Activated T-cell treated with anti-CD3 and anti-CD28 coated beads, Interleukin-2, amount 50 U/mL, for 48 hours (primary cell): ENCODE measurements around the gene BAHCC1.
A peak's percentile ranks its signal among the peaks of the same experiment; 100 is the strongest.
"Not testable (repeated sequence)": the region's sequence is repeated elsewhere in the genome, so short reads cannot be mapped to it uniquely, and the experiment has no call there.

Source experiments
- DNase-seq, 2 experiments: peaks; one replicate each; pipeline ENCODE4 v3.0.0-alpha.2; 2020

BAHCC1 gene

DNA sequence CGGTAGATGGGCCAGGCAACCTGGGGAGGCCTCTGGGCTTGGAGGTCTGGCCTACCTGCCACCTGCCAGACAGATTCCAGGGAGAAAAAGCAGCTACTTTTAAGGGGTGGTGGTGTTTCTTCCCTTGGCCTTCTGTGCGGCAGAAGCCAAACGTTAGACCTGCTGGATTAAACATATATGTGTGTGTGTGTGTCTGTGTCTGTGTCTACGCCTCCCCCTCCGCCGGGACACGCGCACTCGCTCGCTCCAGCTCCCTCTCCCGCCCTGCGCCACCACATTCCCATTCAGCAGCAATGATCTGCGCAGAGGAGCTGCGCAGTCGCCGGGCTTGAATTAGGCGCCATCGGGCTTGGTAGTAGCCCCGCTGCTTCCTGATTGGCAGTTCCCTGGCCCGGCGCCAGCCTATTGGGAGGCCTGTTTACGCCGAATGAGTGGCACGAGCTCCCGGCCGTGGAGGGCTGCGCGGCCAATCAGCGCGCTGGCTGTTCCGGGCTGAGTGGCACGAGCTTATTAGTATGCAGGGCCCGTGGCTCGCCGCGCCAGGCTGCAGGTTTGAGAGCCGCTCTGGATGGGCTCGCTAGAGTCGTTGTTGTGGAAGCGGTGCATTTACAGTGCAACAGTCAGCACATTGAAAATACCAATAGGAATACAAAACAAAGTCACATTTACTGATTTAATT is at the start of gene BAHCC1:
Gene BAHCC1 (plus strand): TSS at position 537 of the 679 bp plus-strand sequence. CDS start 4,283 bp downstream, outside the sequence.
- peak; percentile 95 for DNase-seq

DNA sequence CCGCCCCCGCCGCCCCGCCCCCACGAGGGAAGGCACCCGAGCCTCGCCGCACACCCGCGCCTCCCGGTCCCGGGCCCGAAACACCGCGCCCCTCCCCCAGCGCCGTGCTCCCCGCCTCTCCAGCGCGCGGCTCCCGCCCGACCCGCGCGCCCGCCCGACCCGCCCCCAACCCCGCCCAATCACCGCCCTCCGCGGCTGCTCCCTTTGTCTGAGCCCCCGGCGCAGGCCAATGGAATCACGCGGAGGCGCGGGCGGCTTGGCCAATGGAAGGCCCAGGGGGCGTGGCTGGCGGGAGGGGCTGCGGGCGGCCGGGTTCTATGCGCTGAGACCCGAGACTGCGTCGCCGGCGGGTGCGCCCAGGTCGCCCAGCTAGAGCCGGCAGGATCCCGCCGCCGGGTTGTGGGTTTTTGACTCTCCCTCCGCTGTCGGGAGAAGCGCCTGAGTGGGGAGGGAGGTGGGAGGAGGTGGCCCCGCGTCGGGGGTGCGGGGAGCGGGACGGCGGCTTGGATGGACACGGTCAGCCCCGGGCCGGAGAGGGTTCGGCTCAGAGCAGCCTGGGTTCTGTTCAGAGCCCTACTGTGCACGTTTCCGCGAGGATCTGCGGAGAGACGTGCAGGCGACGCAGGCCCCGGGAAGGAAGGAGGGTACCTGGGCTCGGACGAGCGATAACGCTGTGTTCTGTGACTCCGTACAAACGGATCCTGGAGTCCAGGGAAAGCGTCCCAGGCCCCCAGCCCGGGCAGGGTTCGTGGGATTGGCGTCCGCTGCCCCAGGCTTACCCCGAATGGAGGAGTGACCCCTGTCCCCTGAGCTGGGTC is 49.0 kb upstream of the BAHCC1 start:
- peak; percentile 96 to 97 for DNase-seq

DNA sequence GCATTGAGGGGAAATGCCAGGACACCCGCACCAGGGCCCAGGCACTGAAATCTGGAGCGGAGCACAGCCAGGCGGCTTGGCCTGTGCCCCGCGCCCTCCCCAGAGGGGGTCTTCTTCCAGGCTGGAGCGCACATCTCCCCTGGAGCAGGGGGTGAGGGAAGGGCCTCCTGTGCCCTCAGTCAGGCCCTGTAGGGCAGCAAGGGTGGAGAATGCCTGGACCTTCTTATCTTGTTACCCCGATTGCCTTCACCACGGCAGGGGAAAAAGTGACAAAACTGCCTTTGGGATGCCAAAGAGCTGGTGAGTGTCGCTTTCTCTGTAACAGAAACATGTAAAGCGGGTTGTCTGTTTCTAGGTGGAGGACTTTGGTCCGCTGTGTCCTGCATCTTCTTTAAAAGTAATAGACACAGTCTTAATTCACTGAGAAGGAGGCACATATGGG is 48.3 kb upstream of the BAHCC1 start:
- no peak for DNase-seq

DNA sequence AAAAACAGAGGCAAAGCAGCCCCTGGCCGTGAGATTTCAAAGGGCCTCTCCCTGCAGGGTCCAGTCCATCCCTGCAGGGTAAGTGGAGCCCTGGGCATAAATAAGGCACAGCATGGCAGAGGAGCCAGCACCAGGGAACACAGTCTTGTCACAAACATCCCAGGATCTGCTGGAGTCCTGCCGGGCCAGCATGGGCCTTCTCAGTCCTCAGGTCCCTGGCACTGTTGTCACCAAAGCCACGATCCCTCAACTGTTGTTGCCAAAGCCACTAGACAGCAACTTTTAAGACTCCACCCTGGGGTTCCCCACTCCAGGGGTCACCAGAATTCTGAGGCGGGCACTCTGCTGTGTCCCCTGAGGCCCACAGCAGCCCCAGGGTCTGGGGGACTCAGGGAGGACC is 47.8 kb upstream of the BAHCC1 start:
- no peak for DNase-seq

DNA sequence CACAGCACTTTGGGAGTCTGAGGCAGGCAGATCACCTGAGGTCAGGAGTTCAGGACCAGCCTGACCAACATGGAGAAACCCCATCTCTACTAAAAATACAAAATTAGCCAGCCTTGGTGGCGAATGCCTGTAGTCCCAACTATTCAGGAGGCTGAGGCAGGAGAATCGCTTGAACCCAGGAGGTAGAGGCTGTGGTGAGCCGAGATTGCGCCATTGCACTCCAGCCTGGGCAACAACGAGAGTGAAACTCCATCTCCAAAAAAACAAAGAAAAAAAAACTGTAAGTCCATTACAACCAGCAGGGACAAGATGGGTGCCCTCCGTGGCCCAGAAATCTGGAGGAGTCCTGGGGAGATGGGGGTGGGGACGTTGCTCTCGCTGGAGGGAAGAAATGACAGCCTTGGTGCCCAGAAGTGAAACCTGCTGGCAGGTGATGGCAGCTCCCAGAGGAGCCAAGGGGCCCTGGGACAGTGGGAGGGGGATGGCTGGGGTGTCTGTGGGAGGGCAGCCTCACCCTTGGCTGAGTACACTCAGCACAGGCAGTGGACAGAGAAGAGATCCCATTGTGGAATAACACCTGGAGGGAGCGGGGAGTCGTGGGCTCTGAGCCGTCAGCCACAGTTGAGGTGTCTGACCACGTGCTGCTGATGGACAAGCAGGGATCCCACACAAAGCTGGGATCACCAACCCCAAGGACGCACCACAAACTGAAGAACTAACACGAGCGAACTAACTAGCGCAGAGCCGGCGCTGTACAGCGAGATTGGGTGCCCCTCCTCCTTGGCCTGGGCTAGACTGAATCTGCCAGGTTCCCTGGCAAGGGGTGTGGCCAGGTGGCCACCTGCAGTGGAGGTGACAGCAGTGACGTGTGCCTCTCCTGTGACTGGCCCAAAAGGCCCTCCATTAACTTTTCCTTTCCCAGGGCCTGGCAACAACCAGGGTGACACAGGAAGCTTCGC is 46.9 kb upstream of the BAHCC1 start:
- no peak for DNase-seq

DNA sequence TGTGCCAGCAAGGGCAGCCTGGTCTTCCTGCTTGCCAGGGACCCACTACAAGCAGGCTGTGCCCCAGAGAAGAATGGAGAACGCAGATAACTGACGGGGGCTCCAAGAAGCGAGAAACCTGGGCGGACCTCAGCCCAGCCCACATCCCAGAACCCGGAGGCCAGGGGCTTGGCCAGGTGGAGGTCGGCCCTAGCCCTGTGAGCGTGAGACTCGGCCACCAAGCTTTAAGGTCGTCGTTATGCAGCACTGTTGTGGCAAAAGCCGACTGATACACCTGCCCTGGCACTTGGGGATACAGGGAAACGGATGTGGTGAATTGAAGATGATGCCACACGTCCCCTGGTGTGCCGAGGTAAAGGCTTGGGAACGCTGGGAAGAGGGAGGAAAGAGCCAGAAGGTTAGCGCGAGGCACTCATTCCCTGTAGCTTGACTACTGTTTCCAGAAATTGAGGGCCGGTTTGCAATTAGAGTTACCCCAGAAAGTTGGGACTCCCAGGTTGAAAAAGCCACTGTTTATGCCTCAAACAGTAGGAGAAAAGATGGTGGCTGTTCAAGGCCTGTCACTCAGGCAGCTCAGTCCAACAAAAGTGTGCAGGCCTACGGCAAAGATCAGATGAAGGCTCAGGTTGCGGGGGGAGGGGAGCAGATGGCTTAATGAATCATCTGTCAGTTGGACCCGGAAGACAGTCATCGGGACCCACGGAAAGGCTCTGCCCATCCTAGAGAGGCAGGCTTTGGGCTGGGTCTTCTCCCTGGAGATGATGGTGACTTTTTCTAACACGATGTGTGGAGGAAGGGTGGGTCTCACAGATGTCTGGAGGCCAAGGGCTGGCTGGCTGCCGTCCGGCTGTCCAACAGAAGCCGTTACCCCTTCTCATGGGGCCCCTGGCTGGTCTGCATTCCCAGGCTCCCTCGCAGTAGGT is 45.6 kb upstream of the BAHCC1 start:
- no peak for DNase-seq

DNA sequence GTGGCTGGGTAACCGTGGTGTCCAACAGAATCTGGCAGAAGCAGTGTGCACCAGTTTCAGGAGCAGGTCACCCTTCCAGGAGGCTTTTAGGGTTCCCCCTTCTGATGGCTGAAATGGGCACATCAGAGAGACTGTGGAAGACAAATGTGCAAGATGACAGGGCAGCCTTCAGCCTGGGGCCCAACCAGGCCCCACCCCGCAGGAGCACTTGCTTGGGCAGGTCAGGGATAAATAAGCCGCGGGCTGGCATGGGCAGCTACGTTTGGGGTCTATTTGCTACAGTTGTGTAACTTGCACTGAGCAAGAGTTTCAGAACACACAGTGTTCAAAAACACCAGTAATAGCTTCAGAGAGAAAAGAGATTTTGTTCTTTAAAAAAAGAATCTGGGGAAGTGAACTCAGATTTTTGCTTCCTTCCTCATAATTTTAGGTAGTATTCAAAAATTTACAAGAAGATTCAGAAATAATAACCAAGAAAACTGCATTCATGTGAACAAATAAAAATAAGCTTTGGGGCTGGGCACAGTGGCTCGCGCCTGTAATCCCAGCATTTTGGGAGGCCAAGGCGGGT is 44.9 kb upstream of the BAHCC1 start:
- no peak for DNase-seq

DNA sequence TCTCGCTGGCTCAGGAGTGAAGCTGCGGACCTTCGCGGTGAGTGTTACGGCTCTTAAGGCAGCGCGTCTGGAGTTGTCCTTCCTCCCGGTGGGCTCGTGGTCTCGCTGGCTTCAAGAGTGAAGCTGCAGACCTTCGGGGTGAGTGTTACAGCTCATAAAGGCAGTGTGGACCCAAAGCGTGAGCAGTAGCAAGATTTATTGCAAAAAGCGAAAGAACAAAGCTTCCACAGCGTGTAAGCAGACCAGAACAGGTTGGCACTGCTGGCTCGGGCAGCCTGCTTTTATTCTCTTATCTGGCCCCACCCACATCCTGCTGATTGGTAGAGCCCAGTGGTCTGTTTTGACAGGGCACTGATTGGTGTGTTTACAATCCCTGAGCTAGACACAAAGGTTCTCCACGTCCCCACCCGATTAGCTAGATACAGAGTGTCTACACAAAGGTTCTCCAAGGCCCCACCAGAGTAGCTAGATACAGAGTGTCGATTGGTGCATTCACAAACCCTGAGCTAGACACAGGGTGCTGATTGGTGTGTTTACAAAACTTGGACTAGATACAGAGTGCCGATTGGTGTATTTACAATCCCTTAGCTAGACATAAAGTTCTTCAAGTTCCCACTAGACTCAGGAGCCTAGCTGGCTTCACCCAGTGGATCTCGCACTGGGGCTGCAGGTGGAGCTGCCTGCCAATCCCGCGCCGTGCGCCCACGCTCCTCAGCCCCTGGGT is 43.8 kb upstream of the BAHCC1 start:
- DNase-seq = not testable (repeated sequence)

DNA sequence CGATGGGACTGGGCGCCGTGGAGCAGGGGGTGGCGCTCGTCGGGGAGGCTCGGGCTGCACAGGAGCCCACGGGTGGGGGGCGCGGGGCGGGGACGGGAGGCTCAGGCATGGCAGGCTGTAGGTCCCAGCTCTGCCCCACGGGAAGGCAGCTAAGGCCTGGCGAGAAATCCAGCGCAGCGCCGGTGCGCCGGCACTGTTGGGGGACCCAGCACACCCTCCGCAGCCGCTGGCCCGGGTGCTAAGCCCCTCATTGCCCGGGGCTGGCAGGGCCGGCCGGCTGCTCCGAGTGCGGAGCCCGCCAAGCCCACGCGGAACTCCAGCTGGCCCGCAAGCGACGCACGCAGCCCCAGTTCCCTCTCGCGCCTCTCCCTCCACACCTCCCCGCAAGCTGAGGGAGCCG is 43.2 kb upstream of the BAHCC1 start:
- not testable (repeated sequence) for DNase-seq

DNA sequence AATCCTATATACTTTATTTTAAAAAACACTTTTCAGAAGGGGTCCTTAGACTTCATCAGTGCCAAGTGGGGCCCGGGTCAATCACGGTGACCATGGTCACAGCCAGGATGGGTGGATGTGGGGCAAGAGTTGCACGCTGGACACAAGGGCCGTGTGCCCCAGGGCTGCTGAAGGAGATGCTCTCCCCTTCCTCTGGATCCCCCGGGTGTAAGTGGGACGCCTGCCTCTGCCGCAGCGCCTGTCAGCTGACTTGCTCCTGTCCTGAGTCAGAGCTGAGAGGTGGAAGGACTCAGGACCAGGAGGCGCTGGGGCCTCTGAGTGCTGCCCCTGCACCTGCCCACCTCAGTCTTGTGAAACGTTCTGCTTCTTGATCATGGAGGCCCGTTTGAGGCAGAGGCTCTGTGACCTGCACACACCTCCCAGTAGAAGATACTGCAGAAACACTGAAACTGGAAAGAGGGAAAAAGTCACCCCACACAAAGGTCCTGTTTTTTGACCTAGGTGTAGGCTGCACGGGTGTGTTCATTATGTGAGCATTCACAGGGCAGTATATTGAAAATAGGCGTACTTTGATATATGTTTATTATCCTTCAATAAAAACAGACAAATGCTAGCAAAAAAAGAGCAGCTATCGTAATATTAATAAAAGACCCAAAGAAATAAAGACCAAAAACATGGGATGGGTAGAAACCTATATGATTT is 40.9 kb upstream of the BAHCC1 start:
- no peak for DNase-seq

DNA sequence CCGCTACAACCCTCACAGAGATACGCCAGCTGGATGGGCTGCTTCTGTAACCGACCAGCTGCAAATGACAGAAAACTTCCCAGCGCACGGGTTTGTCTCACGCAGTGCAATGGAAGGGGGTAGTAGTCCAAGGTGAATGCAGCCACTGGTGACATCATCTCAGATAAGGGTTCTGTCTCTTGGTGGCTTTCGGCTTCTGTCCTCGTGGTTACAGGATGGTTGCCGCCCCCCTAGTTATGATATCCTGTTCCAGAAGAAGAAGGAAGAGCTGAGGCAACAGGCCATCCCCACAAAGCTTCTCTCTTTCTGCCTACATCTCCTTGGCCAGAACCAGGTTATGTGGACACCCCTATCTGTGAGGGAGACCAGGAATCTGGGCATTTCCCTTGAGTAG is 40.3 kb upstream of the BAHCC1 start:
- no peak for DNase-seq

DNA sequence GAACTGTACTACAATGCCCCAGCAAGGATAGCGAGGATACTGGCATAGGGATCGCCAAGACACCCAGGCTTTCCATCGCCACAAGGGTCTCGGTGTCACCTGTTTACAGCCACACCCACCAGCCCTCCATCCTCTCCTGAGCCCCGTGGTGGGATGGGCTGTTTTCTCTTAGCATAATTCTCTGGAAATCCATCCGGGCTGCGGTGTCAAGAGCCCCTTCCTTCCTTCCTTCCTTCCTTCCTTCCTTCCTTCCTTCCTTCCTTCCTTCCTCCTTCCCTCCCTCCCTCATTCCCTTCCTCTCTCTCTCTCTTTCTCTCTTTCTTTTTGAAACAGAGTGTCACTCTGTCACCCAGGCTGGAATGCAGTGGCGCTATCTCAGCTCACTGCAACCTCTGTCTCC is 36.0 kb upstream of the BAHCC1 start:
- DNase-seq = no peak

DNA sequence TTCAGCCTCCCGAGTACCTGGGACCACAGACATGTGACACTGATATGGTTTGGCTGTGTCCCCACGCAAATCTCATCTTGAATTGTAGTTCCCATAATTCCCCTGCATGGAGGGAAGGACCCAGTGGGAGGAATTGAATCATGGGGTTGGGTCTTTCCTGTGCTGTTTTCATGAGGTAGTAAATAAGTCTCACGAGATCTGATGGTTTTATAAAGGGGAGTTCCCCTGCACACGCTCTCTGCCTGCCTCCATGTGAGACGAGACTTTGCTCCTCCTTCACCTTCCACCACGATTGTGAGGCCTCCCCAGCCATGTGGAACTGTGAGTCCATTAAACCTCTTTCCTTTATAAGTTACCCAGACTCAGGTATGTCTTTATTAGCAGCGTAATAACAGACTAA is 33.3 kb upstream of the BAHCC1 start:
- DNase-seq = not testable (repeated sequence)

DNA sequence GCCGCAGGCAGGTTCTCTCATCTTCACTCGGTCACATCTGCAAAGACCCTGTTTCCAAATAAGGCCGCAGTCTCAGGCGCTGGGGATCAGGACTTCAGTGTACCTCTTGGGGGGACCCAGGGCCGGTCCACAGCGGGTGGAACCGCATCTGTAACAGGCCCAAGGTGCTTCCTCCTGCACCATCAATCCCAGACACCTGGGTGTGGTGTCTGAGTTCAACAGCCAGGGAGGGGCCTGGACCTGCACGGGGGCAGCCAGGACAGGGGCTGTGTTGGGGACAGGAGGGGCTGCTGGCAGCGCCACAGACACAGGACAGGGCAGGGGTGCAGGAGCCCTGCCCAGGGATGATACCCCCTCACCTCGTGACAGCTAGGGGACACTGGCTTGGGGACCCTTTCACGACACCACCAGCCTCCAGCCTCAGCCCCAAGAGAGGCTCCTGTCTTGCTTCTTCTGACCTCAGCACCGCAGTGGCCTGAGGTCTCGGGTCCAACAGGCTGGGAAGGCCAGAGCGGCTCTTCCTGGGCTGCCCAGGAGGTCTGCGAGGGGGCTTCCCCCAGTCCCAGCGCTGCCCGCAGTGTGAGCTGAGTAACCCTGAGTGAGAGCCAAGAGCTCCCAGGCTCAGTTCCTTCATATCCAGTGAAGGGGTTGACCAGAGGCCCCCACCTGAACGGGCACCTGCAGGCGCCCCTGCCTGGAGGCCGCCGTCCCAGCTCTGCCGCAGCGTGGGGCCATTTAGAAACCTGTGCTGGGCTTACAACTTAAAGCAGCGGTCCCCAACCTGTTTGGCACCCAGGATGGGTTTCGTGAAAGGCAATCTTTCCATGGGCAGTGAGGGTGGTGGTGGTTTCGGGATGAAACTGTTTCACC is 30.7 kb upstream of the BAHCC1 start:
- DNase-seq = no peak

DNA sequence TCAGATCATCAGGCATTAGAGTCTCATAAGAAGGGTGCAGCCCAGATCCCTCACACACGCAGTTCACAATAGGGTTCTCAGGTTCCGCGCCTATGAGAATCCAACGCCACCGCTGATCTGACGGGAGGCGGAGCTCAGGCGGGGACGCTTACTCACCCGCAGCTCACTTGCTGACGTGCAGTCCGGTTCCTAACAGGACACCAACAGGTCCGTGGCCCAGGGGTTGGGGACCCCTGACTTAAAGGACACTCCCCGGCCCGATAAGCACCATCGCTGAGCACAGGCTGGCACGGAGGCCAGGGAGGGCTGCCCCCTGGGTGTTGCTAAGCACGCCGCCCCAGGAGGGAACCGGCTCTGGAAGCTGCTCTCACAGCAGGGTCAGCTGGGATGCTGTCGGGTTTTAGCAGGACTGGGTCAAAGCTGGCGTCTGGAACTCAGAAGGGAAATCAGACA is 30.1 kb upstream of the BAHCC1 start:
- DNase-seq = peak; percentile 54 to 69

DNA sequence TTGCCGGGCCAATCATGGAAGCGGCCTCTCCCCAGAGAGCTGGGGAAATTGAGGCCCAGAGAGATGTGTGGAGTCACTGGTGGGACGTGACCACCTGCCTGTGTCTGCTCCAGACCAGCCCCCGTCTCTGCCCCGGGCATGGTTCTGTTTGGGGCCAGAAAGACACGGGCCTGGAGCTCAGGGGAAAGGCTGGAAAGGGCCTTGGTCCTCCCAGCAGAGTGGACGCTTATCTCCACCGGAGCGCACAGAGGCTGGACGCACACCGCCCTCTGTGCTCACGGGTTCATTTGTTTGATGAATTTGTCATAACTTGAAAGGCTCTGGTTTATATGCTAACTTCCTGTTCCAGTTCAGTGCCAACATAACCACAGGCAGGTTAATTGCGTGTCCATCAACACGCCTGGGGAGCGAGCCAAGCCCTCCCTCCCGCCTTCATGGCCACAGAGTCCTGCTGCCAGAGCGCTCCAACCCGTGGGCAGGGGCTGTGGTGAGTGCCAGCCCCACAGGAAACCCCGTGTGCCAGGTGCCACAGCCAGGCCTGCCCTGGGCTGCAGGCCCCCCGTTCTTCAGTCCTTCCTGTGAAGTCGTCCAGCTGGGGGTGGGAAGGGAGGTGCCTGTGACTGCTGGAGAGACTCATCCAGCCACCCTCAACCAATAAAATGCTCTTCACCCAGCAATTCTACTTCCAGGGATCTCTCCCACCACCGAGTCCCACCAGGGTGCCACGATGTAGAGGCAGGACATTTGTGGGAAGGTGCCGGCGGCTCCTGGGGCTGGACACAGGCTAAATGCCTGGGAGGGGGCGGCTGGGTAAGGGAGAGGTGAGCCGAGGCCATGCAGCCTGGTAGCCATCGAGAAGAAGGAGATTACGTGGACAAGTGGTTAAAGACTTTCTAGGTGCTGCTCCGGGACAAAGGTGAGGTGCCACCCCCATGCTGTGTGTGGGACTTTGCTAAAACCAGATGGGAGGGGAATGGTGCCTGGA is 29.4 kb upstream of the BAHCC1 start:
- peak in 1 of 2 experiments; percentile 39 for DNase-seq

DNA sequence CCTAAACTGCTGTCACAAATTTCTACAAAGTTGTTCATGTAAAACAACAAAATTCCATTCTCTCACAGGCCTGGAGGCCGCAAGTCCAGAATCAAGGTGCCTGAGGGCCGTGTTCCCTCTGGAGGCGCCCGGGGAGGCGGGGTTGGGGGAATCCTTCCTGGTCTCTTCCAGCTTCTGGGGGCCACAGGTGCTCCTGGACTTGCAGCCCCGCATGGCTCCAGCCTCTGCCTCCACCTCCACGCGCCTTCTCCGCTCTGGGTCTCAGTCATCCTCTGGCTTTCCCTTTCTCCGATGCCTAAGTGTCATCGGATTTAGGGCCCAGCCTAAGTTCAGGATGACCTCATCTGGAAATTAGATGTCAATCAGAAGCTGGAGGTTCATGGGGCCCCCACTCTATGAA is 28.6 kb upstream of the BAHCC1 start:
- no peak for DNase-seq

DNA sequence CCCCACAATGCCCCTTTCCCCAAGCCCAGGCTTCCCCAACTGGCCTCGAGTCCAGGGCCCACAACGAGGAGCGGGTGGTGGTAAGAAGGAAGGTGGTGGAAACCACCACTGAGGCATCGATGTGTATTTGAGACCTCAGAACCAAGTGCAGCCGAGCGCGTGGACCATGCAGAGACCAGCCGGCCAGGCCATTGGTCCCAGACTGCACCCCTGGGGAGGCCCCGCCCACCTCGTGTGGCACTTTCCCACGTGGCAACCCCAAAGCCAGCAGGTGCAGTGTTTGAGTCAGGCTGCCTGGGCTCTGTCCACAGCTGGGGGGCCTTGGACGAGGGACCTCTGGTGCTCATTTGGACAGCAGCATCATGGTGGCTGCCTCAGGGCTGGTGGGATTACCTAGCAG is 28.1 kb upstream of the BAHCC1 start:
- no peak for DNase-seq
